GM12878 (cell line): ENCODE data around the gene RMI2. TPM values are rescaled to one million over a fixed set of nuclear protein-coding genes. Genes with fewer than 3 reads are reported as not detected.
A peak's percentile ranks its signal among the peaks of the same experiment; 100 is the strongest.

Experiments
- ATAC-seq: fragments of 200-7000 bp; cut with Tn5 transposase; 3 replicates; pipeline ENCODE4 v1.9.1; 2020; ENCODE audit warnings: mild to moderate bottlenecking, moderate library complexity
- BruUV-seq: library from RNA; stranded (reverse); fragments of 400-500 nt; replicated peaks from 2 replicates; lab custom pipeline; 2021; lab: Mats Ljungman, UMichigan
- CTCF ChIA-PET: fragments of 300-600 bp; sonication (Branson Sonifier 250); formaldehyde crosslinking; extraction: SDS; loops from one replicate; lab custom pipeline; 2021; ENCODE audit warnings: inconsistent platforms; lab: Yijun Ruan, JAX
- POLR2A ChIA-PET: fragments of 350-600 bp; formaldehyde crosslinking; extraction: SDS; loops from one replicate; lab custom pipeline; 2021; ENCODE audit warnings: inconsistent platforms; lab: Charles Lee
- RAD21 ChIA-PET: fragments of 300-600 bp; sonication (Branson Sonifier 250); formaldehyde crosslinking; loops from one replicate; lab custom pipeline; 2023; ENCODE audit warnings: antibody characterized with exemption; ENCODE audit not compliant: unreplicated experiment; lab: Charles Lee
- SMC1A ChIA-PET: fragments of 300-600 bp; sonication (Branson Sonifier 250); formaldehyde crosslinking; loops from one replicate; lab custom pipeline; 2023; ENCODE audit not compliant: unreplicated experiment, uncharacterized antibody; lab: Charles Lee
- DNase-seq: peaks from one replicate; pipeline ENCODE4 v3.0.0-alpha.2; 2011; ENCODE audit warnings: low read depth, low spot score
- FAIRE-seq: peaks from 3 replicates; lab custom pipeline; 2011; peaks lifted over from hg19 to GRCh38; lab: Jason Lieb, UNC
- H2AFZ ChIP-seq: 2 replicates; pipeline ENCODE4 v1.6.0; 2011; ENCODE audit warnings: low read depth, low read length, control low read depth; ENCODE audit not compliant: control insufficient read depth
- H3K27ac ChIP-seq: 2 replicates; pipeline ENCODE4 v1.5.1; 2011; ENCODE audit warnings: control low read depth; ENCODE audit not compliant: control insufficient read depth, insufficient read depth
- H3K27me3 ChIP-seq, 2 experiments: replicated peaks in 1 of 2; 2 replicates each; pipeline versions ENCODE4 v1.6.0 to v1.6.1; 2011; ENCODE audit warnings: low read length in 1 of 2; ENCODE audit not compliant: control insufficient read depth in 2 of 2, insufficient read depth in 2 of 2
- H3K36me3 ChIP-seq, 2 experiments: 2 replicates each; pipeline ENCODE4 v1.5.1; 2011; ENCODE audit warnings: low read length in 1 of 2; ENCODE audit not compliant: control insufficient read depth in 2 of 2, insufficient read depth in 2 of 2
- H3K4me1 ChIP-seq: 2 replicates; pipeline ENCODE4 v1.6.1; 2011; ENCODE audit warnings: mild to moderate bottlenecking, low read length, moderate library complexity, mixed read lengths; ENCODE audit not compliant: control insufficient read depth, insufficient read depth
- H3K4me2 ChIP-seq: 2 replicates; pipeline ENCODE4 v1.6.0; 2011; ENCODE audit warnings: control low read depth; ENCODE audit not compliant: control insufficient read depth, insufficient read depth
- H3K4me3 ChIP-seq: fragments of 200-600 bp; sonication (generic); 2 replicates; pipeline ENCODE4 v1.5.1; 2016
- H3K79me2 ChIP-seq: 2 replicates; pipeline ENCODE4 v1.6.0; 2011; ENCODE audit warnings: low read length; ENCODE audit not compliant: control insufficient read depth, insufficient read depth
- H3K9ac ChIP-seq: 2 replicates; pipeline ENCODE4 v1.8.0; 2011; ENCODE audit warnings: low read length, control low read depth, mixed read lengths; ENCODE audit not compliant: control insufficient read depth, insufficient read depth
- H3K9me3 ChIP-seq: replicated peaks from 3 replicates; pipeline ENCODE4 v1.5.1; 2011; ENCODE audit warnings: mild to moderate bottlenecking, low read length; ENCODE audit not compliant: control insufficient read depth, insufficient read depth
- H4K20me1 ChIP-seq: 2 replicates; pipeline ENCODE4 v1.6.0; 2011; ENCODE audit not compliant: control insufficient read depth, insufficient read depth
- ASH2L ChIP-seq: fragments of 300-600, 200-600 bp; sonication (generic); IDR thresholded peaks from 2 replicates; pipeline ENCODE4 v1.6.1; 2017; ENCODE audit warnings: low read depth, mild to moderate bottlenecking, borderline replicate concordance
- GATAD2B ChIP-seq: fragments of 450-650 bp; conservative IDR thresholded peaks from 2 replicates; pipeline ENCODE4 v1.6.1; 2017; ENCODE audit warnings: low read depth, mild to moderate bottlenecking, moderate library complexity
- HDGF ChIP-seq: fragments of 450-650 bp; IDR thresholded peaks from 2 replicates; pipeline ENCODE4 v1.6.1; 2016; ENCODE audit warnings: antibody characterized with exemption
- IKZF2 ChIP-seq, 2 experiments: fragments of 450-650 bp; IDR thresholded peaks; 2 replicates each; pipeline ENCODE4 v1.6.1; 2017; ENCODE audit warnings: mild to moderate bottlenecking in 2 of 2, moderate library complexity in 2 of 2
- MXI1 ChIP-seq: fragments of 150-350 bp; IDR thresholded peaks from 2 replicates; pipeline ENCODE4 v1.6.1; 2011; ENCODE audit warnings: low read depth, mild to moderate bottlenecking, inconsistent platforms, low read length, improper control_type of control experiment
- NFIC ChIP-seq: IDR thresholded peaks from 2 replicates; pipeline ENCODE4 v1.6.1; 2012; ENCODE audit warnings: low read depth, mild to moderate bottlenecking, inconsistent platforms, low read length, moderate library complexity
- NKRF ChIP-seq: fragments of 450-650 bp; conservative IDR thresholded peaks from 2 replicates; pipeline ENCODE4 v1.6.1; 2017; ENCODE audit warnings: mild to moderate bottlenecking, moderate library complexity
- PML ChIP-seq: IDR thresholded peaks from 2 replicates; pipeline ENCODE4 v1.6.1; 2012; ENCODE audit warnings: low read length, inconsistent platforms
- RBBP5 ChIP-seq: fragments of 200-600 bp; sonication (generic); conservative IDR thresholded peaks from 2 replicates; pipeline ENCODE4 v1.6.1; 2016
- SPI1 ChIP-seq: IDR thresholded peaks from 2 replicates; pipeline ENCODE4 v1.6.1; 2011; ENCODE audit warnings: low read depth, mild to moderate bottlenecking, low read length, moderate library complexity, borderline replicate concordance; ENCODE audit not compliant: insufficient read depth
- STAT1 ChIP-seq: fragments of 450-650 bp; conservative IDR thresholded peaks from 2 replicates; pipeline ENCODE4 v1.6.1; 2014; ENCODE audit warnings: antibody characterized with exemption, mild to moderate bottlenecking
- WGBS: methylation state at CpG from one replicate; pipeline ENCODE4 v1.1.6; 2016; ENCODE audit warnings: low lambda C conversion rate; ENCODE audit not compliant: insufficient replicate concordance, insufficient coverage; ENCODE audit errors: missing lambda C conversion rate; 5-methylcytosine and 5-hydroxymethylcytosine counted together
- in situ Hi-C: fragments of 300-500 bp; cut with MboI; formaldehyde crosslinking; loops from 9 replicates; pipeline ENCODE4 v1.14.3; 2018; ENCODE audit warnings: mixed read lengths
- intact Hi-C: fragments of 100-400 bp; cut with micrococcal nuclease; formaldehyde crosslinking; loops from one replicate; pipeline ENCODE4 v1.14.2; 2022; ENCODE audit not compliant: unreplicated experiment
- polyA plus RNA-seq, 11 experiments: library from polyadenylated mRNA; depleted of rRNA in 4 of 11; unstranded in 6 of 11; stranded (reverse) in 5 of 11; fragments of >200 nt; fragmentation: Nextera tagmentation in 4 of 11; fragmentation: Illumina TruSeq in 1 of 11; extraction: Ambion mirVana in 4 of 11; extraction: Trizol in 1 of 11; gene quantifications; 1 replicate in 1 of 11; 2 replicates in 10 of 11; pipeline versions ENCODE4 v1.2.1 to v1.2.3, GENCODE V29; 2011 to 2016; ENCODE audit warnings: inconsistent platforms in 2 of 11, missing spikeins in 2 of 11, low read depth in 1 of 11
- total RNA-seq, 4 experiments: library from RNA; depleted of rRNA in 3 of 4; stranded (reverse); fragments of >200 nt in 3 of 4; fragmentation: Illumina TruSeq in 1 of 4; extraction: Trizol in 1 of 4; gene quantifications; 2 replicates each; pipeline versions ENCODE4 v1.2.1 to v1.2.3, GENCODE V29; 2013 to 2021
- TF ChIP-seq, protein P1 (sequence below): fragments of 450-650 bp; IDR thresholded peaks from 2 replicates; pipeline ENCODE4 v1.6.1; 2018; ENCODE audit warnings: borderline replicate concordance, mild to moderate bottlenecking; ENCODE audit not compliant: partially characterized antibody
- TF ChIP-seq, protein P2 (sequence below): IDR thresholded peaks from 2 replicates; pipeline ENCODE4 v1.6.1; 2012; ENCODE audit warnings: low read depth, low read length, improper control_type of control experiment
- TF ChIP-seq, protein P3 (sequence below): fragments of 450-650 bp; IDR thresholded peaks from 2 replicates; pipeline ENCODE4 v1.6.1; 2017; ENCODE audit warnings: mild to moderate bottlenecking, moderate library complexity

The RMI2 gene
- total and polyA plus RNA-seq, 10 of the 15 experiments (the other 5 are each of a cell fraction or from before 2014, with no cell fraction given): 9.6 to 68.8 (median 32.1) TPM

GRCh38 chr16:11329071-11329491 lies 16.2 kb upstream of the RMI2 start:
- ATAC-seq (peak; percentile 45), FAIRE-seq (no peak), DNase-seq (peak; percentile 57)
- ChIA-PET POLR2A (interaction anchor here (0.6 to 3.3 kb wide), 10 partner anchors 15 to 364 kb away, joined by 3 to 16 read pairs (median 4); partner anchors contain the start of genes SOCS1 and TNP2), RAD21 (interaction anchor here (0.6 to 7.0 kb wide), 15 partner anchors 18 to 366 kb away, joined by 3 to 89 read pairs (median 3); partner anchors contain the start of gene SOCS1), SMC1A (interaction anchor here (0.8 to 3.8 kb wide), 10 partner anchors 16 to 73 kb away, joined by 3 to 40 read pairs (median 6); partner anchors contain the start of gene SOCS1), CTCF (interaction anchor here (0.9 to 5.4 kb wide), 9 partner anchors 17 to 73 kb away, joined by 3 to 40 read pairs (median 4); partner anchors contain the start of gene SOCS1)
- in situ Hi-C loops: no loop called here
- no peaks in the 10 kb centered on the region for H4K20me1 ChIP-seq
- BruUV-seq: no TSS peak
- H2AFZ ChIP-seq: no peak overlapping the region; the same call in 1 of the 2 replicates
- H3K4me3 ChIP-seq: peak overlapping the region; percentile 56
- intact Hi-C loops: no loop called here
- peak overlapping the region; percentile 67 for H3K9ac ChIP-seq
- H3K27ac ChIP-seq: peak overlapping the region; percentile 89
- H3K79me2 ChIP-seq: no peaks in the 10 kb centered on the region; the same call in 1 of the 2 replicates
- no peaks in the 10 kb centered on the region for H3K27me3 ChIP-seq
- WGBS: 2% methylated on average over 6 of the region's 6 CpGs
- peak overlapping the region; percentile 94 for H3K4me2 ChIP-seq
- peaks cover 48% of the 10 kb centered on the region for H3K4me1 ChIP-seq
- H3K36me3 ChIP-seq: no peaks in the 10 kb centered on the region
- H3K9me3 ChIP-seq: peaks cover 1% of the 10 kb centered on the region; the same call in 2 of the 3 replicates
- TF ChIP-seq, protein P1, sequence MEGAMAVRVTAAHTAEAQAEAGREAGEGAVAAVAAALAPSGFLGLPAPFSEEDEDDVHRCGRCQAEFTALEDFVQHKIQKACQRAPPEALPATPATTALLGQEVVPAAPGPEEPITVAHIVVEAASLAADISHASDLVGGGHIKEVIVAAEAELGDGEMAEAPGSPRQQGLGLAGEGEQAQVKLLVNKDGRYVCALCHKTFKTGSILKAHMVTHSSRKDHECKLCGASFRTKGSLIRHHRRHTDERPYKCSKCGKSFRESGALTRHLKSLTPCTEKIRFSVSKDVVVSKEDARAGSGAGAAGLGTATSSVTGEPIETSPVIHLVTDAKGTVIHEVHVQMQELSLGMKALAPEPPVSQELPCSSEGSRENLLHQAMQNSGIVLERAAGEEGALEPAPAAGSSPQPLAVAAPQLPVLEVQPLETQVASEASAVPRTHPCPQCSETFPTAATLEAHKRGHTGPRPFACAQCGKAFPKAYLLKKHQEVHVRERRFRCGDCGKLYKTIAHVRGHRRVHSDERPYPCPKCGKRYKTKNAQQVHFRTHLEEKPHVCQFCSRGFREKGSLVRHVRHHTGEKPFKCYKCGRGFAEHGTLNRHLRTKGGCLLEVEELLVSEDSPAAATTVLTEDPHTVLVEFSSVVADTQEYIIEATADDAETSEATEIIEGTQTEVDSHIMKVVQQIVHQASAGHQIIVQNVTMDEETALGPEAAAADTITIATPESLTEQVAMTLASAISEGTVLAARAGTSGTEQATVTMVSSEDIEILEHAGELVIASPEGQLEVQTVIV: no peak
- TF ChIP-seq NFIC (peak; percentile 17; the same call in 1 of the 2 replicates), PML (0 out of 2 replicates have a peak, but pooled peaks have one; percentile 1), ASH2L (peak; percentile 5; the same call in 1 of the 2 replicates), IKZF2 (IDR thresholded peaks at IDR 0.05) (peak in 1 of 2 experiments; percentile 30; a peak in 2 of 4 replicates), HDGF (no peak), STAT1 (no peak), RBBP5 (no peak), NKRF (0 out of 2 replicates have a peak, but pooled peaks have one; percentile 20), GATAD2B (0 out of 2 replicates have a peak, but pooled peaks have one; percentile 8), MXI1 (peak; percentile 95), SPI1 (peak; percentile 54; the same call in 1 of the 2 replicates)
- TF ChIP-seq, protein P2, sequence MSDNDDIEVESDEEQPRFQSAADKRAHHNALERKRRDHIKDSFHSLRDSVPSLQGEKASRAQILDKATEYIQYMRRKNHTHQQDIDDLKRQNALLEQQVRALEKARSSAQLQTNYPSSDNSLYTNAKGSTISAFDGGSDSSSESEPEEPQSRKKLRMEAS: peak; percentile 75; the same call in 1 of the 2 replicates
- TF ChIP-seq, protein P3, sequence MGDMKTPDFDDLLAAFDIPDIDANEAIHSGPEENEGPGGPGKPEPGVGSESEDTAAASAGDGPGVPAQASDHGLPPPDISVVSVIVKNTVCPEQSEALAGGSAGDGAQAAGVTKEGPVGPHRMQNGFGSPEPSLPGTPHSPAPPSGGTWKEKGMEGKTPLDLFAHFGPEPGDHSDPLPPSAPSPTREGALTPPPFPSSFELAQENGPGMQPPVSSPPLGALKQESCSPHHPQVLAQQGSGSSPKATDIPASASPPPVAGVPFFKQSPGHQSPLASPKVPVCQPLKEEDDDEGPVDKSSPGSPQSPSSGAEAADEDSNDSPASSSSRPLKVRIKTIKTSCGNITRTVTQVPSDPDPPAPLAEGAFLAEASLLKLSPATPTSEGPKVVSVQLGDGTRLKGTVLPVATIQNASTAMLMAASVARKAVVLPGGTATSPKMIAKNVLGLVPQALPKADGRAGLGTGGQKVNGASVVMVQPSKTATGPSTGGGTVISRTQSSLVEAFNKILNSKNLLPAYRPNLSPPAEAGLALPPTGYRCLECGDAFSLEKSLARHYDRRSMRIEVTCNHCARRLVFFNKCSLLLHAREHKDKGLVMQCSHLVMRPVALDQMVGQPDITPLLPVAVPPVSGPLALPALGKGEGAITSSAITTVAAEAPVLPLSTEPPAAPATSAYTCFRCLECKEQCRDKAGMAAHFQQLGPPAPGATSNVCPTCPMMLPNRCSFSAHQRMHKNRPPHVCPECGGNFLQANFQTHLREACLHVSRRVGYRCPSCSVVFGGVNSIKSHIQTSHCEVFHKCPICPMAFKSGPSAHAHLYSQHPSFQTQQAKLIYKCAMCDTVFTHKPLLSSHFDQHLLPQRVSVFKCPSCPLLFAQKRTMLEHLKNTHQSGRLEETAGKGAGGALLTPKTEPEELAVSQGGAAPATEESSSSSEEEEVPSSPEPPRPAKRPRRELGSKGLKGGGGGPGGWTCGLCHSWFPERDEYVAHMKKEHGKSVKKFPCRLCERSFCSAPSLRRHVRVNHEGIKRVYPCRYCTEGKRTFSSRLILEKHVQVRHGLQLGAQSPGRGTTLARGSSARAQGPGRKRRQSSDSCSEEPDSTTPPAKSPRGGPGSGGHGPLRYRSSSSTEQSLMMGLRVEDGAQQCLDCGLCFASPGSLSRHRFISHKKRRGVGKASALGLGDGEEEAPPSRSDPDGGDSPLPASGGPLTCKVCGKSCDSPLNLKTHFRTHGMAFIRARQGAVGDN: peak; percentile 75
